ENCODE results near the gene CDCA4. TPM values are rescaled to one million over a fixed set of nuclear protein-coding genes. Genes with fewer than 3 reads are reported as not detected.

CDCA4 gene
- total and polyA plus RNA-seq, 10 donors, result 5.8 to 15.1 (median 8.6) TPM

DNA sequence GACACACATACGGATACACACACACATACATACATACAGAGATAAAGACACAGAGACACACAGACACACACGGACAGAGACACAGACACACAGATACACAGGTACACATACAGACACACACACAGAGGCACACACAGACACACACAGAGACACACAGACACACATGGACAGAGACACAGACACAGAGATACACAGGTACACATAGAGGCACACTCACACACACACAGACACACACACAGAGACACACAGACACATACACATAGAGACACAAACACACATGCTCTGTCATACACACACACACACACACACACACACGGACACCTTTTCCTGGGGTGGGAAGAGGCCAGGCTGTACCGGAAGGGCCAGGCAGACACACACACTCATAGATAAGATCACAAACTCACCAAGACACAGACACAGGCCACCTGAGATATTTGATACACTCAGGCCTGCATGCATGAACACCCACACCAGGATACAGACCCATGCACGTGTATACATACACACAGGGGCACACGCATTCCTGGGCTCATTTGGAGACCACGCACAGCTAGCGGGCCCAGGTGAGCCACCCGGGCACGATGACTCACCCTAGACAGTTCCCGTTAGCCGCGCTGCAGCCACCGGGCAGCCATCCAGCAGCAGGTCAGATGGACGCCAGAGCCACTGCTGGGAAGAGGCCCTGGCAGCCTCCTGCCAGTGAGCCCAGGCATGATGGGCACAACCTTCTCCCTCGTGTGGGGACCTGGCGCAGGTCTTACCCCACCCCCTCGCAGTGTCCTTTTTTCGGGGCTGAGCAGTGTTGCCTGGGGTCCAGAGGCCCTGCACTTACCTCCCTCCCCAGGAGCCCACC is 40.9 kb downstream of the CDCA4 start:
- Histone ChIP-seq H3K27me3 (replicated peaks in 1 of 7) (peaks cover 0 to 45% (median 35%) of the 10 kb centered on the region in 7 donors), H3K36me3 (no peaks in the 10 kb centered on the region), H3K27ac (no peak overlapping the region), H3K4me1 (peaks cover 9 to 39% (median 31%) of the 10 kb centered on the region in 6 donors), H3K4me3 (no peak overlapping the region), H3K9me3 (no peaks in the 10 kb centered on the region)
- DNase-seq, result peak; percentile 2
- WGBS, 5 donors, result 66 to 83% (median 74%) methylated on average over 17 to 19 of the region's 19 CpGs
- TF ChIP-seq, protein P1, sequence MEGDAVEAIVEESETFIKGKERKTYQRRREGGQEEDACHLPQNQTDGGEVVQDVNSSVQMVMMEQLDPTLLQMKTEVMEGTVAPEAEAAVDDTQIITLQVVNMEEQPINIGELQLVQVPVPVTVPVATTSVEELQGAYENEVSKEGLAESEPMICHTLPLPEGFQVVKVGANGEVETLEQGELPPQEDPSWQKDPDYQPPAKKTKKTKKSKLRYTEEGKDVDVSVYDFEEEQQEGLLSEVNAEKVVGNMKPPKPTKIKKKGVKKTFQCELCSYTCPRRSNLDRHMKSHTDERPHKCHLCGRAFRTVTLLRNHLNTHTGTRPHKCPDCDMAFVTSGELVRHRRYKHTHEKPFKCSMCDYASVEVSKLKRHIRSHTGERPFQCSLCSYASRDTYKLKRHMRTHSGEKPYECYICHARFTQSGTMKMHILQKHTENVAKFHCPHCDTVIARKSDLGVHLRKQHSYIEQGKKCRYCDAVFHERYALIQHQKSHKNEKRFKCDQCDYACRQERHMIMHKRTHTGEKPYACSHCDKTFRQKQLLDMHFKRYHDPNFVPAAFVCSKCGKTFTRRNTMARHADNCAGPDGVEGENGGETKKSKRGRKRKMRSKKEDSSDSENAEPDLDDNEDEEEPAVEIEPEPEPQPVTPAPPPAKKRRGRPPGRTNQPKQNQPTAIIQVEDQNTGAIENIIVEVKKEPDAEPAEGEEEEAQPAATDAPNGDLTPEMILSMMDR (IDR thresholded peaks at IDR 0.05 in 8 of 11, conservative IDR thresholded peaks at IDR 0.05 in 3 of 11), result no peak
- TF ChIP-seq POLR2A (IDR thresholded peaks at IDR 0.05), result no peak
- no peak for TF ChIP-seq POLR2AphosphoS5 (IDR thresholded peaks at IDR 0.05)
- intact Hi-C loops (cut with DNase I; ENCODE audit: low total_unique reads), result no loop called here

DNA sequence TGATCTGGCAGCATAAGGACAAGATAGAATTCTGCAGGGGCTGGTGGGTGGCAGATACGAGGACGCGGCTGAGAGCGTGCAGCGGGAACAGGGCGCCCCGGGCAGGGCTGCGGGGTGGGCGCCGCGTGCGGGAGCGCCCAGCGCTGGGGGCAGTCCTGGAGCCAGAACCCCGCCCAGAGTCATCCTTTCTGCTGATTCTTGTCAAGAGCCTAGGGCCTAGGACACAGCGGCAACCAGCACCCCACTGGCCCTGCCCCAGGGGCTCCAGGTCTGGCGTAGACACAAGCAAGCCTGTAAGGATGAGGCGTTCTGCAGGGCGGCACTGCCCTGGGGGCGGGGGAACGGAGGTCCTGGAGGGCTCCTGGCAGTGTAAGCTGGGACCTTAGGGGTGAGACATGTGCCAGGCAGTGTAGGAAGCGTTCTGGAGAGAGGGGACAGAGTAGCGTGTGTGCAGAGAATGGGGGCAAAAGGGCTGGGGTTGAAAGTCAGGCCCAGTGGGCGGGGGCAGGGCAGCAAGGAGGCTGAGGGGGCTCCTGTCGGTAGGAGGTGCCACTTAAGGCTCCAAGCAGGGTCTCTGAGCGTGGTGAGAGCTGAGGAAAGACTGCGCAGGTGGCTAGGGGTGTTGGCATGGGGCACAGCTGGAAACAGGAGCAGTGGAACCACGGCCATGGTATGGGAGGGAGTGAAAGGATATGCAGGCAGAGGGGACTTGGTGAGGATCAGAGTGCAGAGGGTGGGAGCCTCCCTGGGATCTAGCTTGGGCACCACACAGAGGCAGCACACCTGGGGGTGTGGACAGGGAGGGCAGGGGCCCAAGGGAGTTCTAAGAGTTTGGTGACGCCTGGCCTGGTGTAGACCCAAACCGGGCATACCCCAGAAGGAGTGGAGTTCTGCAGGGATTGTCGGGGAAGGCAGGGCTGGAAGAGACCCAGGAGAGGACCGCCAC is 41.9 kb downstream of the CDCA4 start:
- Histone ChIP-seq H3K27ac (no peak overlapping the region), H3K36me3 (no peaks in the 10 kb centered on the region), H3K27me3 (replicated peaks in 1 of 7) (peaks cover 0 to 53% (median 37%) of the 10 kb centered on the region in 7 donors), H3K4me1 (peaks cover 9 to 44% (median 29%) of the 10 kb centered on the region in 6 donors), H3K9me3 (no peaks in the 10 kb centered on the region), H3K4me3 (peak overlapping the region in 6 of 8 donors; percentile 23 to 70 (median 44))
- DNase-seq, result peak; percentile 73
- intact Hi-C loops (cut with DNase I; ENCODE audit: low total_unique reads), result no loop called here
- 51 to 58% (median 57%) methylated on average over 29 to 32 of the region's 32 CpGs for WGBS, 5 donors
- no peak for TF ChIP-seq POLR2AphosphoS5 (IDR thresholded peaks at IDR 0.05)
- TF ChIP-seq, protein P1 (IDR thresholded peaks at IDR 0.05 in 8 of 11, conservative IDR thresholded peaks at IDR 0.05 in 3 of 11), result no peak
- TF ChIP-seq POLR2A (IDR thresholded peaks at IDR 0.05), result no peak

DNA sequence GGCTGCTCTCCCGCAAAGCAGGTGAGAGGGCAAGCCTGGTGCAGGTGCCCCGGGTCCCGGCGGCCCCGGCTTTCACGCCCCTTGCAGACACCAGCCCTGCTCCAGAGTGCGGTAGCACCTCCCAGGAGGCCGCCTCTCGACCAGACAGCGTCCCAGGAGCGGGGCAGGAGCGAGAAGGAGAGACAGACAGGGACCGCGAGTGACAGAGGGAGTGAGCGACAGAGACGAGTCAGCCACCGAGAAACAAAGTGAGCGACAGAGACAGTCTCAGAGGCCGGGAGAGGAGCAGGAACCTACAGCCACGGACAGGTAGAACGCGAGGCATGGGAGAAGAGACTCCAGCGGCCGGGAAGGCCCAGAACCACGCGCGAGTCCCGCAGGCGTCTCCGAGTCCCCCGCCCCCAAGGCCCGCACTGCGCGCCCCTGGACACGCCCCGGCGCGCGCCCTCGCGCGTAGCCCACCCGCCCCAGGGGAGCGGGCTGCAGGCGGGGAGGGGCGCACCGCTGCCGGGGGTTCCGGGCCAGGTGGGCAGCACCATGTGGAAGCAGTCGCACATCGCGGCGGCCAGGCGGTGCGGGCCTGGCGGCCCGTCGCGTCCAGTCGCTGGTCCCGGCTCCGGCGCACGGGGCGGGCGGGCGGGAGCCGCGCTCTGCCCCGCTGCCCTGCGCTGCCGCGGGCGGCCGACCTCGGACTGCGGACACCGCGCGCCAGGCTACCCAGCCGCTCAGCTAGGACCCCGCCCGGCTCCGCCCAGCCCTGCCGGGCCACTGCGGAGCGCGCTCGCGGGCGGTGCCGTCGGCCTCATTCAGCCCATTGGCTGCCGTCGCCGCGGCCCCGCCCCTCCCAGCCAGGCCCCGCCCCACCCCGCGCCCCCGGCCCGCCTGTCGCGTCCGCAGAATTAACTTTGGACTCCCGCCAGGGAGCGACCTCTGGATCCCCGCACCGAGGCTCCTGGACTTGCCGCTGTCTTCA is 42.9 kb downstream of the CDCA4 start, which contains the start of gene AHNAK2:
AHNAK2 (minus strand) TSS at position 694 of the 973 bp plus-strand sequence; CDS start at position 557, 137 bp downstream.
- Histone ChIP-seq H3K36me3 (no peaks in the 10 kb centered on the region), H3K4me3 (peak within 1 kb of the TSS; percentile 21 to 70 (median 44)), H3K4me1 (peaks cover 9 to 54% (median 34%) of the 10 kb centered on the region in 6 donors), H3K9me3 (no peaks in the 10 kb centered on the region), H3K27ac (no peak within 1 kb of the TSS), H3K27me3 (replicated peaks in 1 of 7) (peaks cover 0 to 62% (median 37%) of the 10 kb centered on the region in 7 donors)
- intact Hi-C loops (cut with DNase I; ENCODE audit: low total_unique reads), result loop anchor here (2.0 kb wide), 1 partner anchor 67 kb away; no protein-coding TSS in a partner anchor
- DNase-seq, result peak; percentile 87
- TF ChIP-seq POLR2AphosphoS5 (IDR thresholded peaks at IDR 0.05), result peak in 2 of 3 donors; percentile 28 to 55
- TF ChIP-seq, protein P1 (IDR thresholded peaks at IDR 0.05 in 8 of 11, conservative IDR thresholded peaks at IDR 0.05 in 3 of 11), result no peak
- WGBS, 5 donors, result 0 to 4% (median 4%) methylated on average over 13 to 111 of the region's 111 CpGs

Measured in spleen (tissue), 11 donors.